ENCODE data around the gene ZEB1.
"Not testable (repeated sequence)": the region's sequence is repeated elsewhere in the genome, so short reads cannot be mapped to it uniquely, and the experiment has no call there.

Gene ZEB1

GRCh38 chr10:31427334-31427733 is 108.3 kb downstream of the ZEB1 start:
- DNase-seq: not testable (repeated sequence)

DNA sequence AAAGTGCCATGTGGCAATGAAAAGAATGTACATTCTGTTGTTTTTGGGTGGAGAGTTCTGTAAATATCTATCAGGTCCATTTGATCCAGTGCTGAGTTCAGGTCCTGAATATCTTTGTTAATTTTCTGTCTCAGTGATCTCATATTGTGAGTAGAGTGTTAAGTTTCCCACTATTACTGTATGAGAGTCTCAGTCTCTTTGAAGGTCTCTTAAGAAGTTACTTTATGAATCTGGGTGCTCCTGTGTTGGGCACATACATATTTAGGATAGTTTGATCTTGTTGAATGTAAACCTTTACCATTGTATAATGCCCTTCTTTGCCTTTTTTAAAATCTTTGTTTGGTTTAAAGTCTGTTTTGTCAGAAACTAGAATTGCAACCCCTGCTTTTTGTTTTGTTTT is 109.5 kb downstream of the ZEB1 start:
- DNase-seq: not testable (repeated sequence)

DNA sequence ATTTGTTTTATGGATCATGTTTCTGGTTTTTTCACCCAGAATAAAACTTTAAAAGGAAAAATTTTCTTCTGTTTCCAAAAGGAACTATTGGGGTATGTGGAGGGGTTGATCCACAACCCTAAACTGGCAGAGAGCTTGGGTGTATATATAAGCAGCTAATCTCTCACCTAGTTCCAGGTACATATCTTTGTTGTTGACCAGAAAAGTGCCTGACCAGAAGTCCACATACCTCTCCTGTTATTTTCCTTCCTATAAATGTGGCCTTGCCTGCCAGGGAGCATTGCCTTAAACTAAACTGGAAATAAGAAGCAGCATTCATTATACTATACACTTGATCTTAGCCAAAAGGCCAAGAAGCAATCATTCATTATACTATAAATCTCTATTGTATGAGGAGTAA is 112.0 kb downstream of the ZEB1 start:
- no peak for DNase-seq

DNA sequence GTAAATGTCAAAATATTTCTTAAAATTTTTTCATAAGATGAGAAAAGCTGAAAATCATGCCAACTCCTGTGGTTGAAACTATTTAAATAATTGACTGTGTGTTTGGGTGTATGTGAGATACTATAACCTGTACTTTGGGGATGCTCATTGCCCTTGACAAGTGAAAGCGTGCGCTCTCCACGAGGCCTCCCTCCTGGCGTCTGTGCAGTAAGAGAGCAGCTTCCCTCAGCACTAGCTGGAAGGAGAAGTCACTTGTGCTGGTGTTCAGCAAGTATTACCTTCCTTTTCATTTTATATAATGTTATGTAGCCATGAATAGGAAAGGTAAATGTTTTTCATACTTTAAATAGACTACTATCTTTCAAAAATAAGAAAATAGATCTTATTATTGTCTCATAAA is 118.9 kb downstream of the ZEB1 start:
- no peak for DNase-seq

DNA sequence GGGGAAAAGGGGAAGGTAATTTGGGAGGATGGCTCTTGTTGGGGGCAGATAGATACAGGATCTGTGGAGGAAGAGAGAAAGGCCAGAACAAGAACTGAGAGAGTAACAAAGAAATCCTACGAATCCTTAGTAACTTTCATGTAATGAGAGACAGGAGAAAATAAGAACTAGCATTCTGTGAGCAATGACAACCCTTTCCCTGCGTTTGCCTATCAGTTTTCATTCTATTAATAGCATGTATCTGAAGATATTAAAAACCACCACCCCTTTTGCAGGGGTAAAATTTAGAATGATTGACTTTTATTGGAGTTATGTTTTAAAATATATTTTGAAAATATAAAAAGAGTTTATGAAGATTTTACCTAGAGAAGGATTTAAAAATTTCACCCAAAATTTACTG is 132.8 kb downstream of the ZEB1 start:
- no peak for DNase-seq

DNA sequence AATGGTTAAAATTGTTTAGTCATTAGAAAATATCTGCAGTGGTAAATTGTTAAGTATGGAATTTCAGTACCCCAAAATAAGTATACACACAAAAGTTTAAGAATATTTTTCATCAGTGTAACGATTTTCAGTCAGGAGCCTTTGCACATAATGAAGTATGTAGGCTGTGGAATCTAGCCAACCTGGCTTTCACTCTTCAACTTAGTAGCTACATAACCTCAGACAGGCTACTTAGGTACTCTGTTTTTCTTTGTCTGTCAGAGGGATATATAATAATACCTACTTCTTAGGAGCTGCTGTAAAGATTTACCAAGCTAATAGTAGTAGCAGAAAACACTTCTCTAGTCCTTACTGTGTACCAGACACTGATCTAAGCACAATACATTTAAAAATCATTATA is 137.5 kb downstream of the ZEB1 start:
- no peak for DNase-seq

GRCh38 chr10:31457858-31458257 is 138.8 kb downstream of the ZEB1 start:
- DNase-seq: no peak

- no peak for DNase-seq
These were observed 140.0 kb downstream of the ZEB1 start for GRCh38 chr10:31458974-31459373.

GRCh38 chr10:31460242-31460641 is 141.2 kb downstream of the ZEB1 start:
- DNase-seq: no peak

DNA sequence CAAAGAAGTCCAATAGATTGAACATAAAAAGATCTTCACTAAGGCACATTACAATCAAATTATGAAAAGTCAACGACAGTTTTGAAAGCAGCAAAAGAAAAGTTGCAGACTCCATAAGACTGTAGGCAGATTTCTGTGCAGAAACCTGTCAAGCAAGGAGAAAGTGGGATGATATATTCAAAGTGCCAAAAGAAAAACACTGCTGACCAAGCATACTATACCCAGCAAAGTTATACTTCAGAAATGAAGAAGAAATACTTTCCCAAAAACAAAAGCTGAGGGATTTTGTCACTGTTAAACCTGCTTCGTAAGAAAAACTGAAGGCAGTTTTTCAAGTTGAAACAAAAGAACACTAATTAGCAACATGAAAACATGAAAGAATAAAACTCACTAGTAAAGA is 145.5 kb downstream of the ZEB1 start:
- no peak for DNase-seq

DNA sequence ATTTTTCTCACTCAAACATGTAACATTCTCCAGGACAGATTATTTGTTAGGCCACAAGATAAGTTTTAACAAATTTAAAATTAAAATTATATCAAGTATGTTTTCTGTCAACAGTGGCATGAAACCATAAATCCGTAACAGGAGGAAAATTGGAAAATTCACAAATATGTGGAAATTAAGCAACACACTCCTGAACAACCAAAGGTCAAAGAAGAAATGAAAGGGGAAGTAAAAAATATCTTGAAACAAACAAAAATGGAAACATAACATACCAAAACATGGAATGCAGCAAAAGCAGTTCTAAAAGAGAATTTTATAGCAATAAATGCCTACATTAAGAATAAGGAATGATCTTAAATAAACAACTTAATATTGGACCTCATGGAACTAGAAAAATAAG is 147.3 kb downstream of the ZEB1 start:
- no peak for DNase-seq

DNA sequence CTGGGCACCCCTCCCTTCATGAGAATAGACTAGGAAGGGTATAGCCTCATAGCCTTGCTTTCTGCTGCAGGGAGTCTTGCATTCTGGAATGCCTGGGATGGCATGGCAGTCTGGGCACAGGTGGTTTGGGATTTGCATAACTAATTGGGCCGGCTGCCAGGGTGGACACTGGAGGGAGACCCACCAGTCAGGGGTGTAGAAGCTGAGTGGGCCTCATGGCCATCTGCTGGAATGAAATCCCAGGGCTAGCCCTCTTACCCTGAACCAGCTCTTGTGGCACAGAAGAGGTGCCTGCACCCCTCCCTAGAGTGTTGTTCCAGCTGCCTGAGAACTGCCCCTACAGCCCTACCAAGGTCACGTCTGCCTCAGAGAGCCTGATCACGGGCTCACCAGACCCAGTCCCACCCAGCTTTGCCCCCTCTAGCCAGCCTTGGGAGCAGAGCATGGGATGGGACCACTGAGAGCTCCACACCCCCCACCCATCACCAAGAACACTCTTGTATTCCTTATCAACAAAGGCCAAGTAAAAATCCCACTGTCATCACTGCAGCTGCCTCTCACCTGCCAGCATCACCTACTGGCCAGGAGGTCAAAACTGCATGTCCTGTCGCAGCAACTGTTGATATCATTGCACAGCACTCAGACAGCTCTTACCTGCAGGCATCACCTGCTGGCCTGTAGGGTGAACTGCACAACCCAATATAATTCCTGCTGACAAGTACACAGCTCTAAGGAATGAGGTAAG is 148.9 kb downstream of the ZEB1 start:
- DNase-seq: no peak

DNA sequence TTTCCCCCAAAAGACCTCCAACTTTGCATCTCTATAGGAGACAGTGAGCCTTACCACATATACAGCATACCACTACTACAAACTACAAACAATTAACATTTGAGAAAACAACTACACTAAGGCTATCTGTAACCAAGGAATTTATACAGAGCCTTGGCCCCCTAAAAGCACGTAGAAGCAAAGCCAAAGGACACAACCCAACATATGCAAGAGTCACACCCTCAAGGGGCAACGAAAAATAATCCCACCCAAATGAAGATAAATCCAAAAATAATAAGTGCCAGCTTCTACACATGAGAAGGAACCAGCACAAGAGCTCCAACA is 149.5 kb downstream of the ZEB1 start:
- no peak for DNase-seq

GRCh38 chr10:31475519-31475918 is 156.5 kb downstream of the ZEB1 start:
- no peak for DNase-seq

- DNase-seq: no peak
These were observed 157.1 kb downstream of the ZEB1 start for GRCh38 chr10:31476088-31476487.

GRCh38 chr10:31477584-31477983 is 158.6 kb downstream of the ZEB1 start:
- DNase-seq: no peak

GRCh38 chr10:31479752-31480151 is 160.7 kb downstream of the ZEB1 start:
- DNase-seq: no peak

DNA sequence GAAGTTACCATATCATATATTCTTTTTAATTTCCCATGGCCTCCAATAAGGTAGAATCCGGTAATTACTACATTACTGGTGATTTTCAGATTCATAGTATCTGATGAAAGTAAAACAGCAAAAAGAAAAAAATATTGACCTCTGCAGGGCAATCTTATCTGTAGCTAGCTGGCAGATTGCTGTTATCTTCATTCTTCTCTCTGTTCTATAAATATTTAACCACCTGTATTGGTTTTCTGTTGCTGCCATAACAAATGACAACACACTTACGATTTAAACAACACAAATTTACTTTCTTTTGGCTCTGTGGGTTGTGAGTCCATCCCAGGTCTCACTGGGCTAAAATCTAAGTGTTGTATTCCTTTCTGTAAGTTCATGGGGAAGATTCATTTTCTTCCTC is 164.5 kb downstream of the ZEB1 start:
- no peak for DNase-seq

GRCh38 chr10:31484431-31485135 is 165.6 kb downstream of the ZEB1 start:
- no peak for DNase-seq

GRCh38 chr10:31490858-31491504 is 172.0 kb downstream of the ZEB1 start:
- no peak for DNase-seq

- DNase-seq: no peak
These were observed 188.4 kb downstream of the ZEB1 start for GRCh38 chr10:31507427-31507826.

- DNase-seq: no peak
These were observed 189.2 kb downstream of the ZEB1 start for GRCh38 chr10:31508234-31508633.

DNA sequence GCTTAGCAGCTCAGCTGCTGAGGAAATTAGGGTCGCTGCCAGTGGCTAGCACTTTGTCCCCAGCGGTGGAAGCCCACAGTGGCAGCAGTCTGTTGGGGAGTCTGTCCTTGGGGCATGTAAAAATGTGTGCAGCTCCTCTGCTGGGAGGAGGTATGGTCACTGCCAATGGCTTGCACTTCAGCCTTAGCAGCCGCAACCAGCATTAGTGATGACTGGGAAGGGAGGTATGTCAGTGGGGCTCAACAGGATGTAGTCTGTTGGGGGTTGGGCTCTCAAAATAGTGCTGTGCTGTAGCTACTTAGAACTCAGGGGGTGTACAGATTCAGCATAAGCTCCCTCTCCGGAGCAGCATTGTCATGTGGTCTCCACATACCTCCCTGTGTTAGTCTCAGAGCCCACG is 189.9 kb downstream of the ZEB1 start:
- DNase-seq: no peak

- DNase-seq: no peak
These were observed 191.0 kb downstream of the ZEB1 start for GRCh38 chr10:31509989-31510388.
